GM21390 (cell line): Measurements from ENCODE around the gene VPS41.

Experiments
- ATAC-seq: cut with Tn5 transposase; IDR thresholded peaks from one replicate; pipeline ENCODE4 v1.9.1; 2021; ENCODE audit not compliant: unreplicated experiment

VPS41 gene

DNA sequence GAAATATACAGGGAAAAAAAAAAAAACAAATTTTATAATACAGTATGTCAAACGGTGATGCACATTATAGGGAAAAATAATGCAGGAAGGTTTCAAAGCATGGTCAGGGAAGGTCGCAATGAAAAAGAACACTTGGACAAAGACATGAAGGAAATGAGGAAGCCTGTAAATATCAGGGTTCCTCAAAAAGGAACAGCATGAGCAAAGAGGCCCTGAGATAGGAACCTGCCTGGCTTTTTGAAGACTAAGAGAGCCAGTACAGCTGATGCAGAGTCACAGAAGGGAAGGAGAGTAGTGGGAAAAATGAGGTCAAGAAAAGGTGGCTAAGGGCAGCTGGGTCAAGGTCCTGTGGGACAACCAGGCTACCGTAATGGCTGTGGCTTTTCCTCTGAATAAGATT, 1.9 kb downstream of the VPS41 start:
- ATAC-seq, result no peak

DNA sequence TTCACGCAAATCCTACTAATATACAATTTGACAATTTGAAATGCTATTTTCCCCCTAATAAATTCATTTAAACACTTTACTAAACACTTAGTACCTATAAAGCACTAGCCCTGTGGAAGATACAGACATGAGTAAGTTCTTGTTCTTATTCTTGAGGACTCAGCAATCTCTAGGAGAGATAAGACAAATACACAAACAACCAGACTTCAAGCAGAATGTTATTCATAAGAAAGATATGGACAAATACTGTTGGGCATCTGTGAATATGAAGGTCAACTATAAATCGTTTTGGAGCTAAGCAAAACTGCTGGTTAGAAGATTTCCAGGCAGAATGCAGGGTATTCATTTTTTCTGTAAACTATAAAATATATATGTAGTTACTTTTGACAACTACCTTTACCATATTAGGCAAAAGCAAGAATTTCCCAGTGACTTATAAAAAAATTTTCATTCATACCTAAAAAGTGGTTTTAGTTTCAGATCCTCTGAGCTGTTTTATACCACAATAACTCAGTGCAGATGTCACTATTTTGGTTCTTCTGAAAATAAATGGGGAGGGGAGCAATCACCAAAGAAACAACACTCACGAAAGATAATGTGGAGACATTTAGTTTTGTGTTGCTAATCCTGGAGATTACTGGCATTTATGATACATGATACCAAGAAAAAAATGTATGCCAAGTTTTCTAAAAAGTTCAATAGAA, 3.8 kb downstream of the VPS41 start:
- peak; percentile 44 for ATAC-seq

DNA sequence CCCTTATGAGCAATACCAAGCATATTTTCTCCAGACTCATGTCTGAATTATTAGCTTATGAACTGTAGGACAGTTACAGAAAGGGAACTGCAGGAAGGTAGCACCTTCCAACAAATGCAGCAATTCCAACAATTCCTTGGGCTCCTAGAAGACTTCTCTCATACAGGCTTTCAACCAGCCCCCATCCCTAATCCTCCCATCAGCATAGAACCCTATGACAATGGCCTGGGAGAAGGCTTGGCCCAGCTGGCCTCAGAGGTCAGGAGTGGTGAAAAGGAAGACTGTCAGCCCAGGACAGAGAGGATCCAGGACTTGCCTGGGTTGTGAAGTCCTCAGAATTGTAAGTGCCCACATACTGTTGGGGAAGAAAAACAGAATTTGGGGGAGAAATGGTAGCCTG, 5.9 kb downstream of the VPS41 start:
- ATAC-seq, result no peak

DNA sequence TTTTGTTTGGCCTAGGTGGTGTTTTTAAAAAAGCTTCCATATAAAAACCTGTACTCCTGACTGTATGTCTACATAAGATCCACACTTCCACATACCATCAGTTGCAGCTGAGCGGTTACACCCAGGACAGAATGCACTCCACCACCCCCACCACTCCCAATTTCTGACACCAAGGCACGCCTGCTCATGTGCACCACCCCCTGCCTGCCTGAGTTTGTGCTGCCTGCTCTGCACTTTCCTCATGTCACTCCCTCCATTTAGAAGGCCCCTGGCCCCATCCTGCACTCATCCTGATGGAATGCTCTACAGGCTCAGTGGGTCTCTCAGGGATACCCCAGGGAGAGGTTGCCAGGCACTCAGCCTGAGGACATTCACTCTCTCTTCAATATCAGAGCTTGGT, 6.5 kb downstream of the VPS41 start:
- no peak for ATAC-seq

DNA sequence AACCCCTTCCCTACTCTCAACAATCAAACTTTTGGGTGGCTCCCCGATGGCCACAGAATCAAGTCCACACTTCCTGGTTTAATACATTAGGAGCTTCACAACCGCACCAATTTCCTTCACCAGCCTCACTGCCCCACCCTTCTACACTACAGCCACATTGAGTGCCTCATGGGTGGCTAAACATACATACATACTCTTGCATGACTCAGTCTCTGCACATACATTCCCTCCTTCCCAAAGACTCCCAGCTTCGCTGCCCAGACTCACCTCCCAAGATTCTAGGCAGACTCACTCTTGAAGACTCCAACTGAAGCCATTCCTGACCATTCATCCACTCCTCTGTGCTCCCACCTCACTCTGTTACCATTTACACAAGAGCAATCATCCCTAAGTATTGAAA, 15.9 kb downstream of the VPS41 start:
- ATAC-seq, result no peak

DNA sequence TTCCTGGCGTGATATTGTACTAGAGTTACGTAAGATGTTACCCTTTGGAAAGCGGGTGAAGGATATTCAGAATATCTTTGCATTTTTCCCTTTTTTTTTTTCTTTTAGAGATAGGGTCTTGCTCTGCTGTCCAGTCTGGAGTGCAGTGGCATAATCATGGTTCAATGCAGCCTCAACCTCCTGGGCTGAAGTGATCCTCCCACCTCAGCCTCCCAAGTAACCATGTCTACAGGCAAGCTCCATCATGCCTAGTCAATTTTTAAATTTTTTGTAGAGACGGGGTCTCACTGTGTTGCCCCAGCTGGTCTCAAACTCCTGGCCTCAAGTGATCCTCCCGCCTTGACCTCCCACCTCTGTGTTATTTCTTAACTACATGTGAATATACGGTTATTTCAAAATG, 18.4 kb downstream of the VPS41 start:
- no peak for ATAC-seq

DNA sequence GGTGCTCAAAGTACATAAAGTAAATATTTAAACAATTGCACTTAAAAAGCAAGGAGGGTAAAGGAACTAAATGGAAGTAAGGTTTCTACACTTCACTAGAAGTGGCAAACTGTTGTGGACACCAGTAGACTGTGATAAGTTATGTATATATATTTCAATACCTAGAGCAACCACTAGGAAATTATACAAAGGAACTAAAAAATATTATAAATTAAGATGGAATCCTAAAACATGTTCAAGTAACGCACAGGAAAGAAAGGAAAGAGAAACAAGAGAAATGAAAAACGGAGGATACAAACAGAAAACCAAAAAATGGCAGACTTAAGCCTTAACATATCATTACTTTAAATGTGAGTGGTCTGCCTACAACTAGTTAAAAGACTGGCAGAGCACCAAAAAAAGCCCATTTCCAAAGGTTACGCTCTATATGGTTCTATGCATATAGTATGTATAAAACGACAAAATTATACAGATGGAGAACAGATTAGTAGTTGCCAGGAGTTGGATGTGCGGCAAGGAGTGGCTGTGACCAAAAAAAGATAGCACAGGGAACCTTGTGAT, 19.0 kb downstream of the VPS41 start:
- no peak for ATAC-seq

DNA sequence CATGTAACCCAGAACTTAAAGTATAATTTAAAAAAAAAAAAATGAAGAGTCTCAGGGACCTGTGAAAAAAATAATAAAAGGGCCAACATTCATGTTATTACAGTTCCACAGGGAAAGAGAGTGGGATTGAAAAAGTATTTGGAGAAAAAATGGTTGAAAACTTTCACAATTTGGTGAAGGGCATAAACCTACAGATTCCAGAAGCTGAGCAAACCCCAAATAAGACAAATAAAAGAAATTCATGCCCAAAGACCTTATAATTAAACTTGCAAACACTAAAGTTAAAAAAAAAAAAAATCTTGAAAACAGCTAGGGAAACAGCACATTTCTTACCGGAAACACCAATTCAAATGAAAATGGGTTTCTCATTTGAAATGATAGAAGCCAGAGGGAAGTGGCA, 19.9 kb downstream of the VPS41 start:
- ATAC-seq, result no peak

DNA sequence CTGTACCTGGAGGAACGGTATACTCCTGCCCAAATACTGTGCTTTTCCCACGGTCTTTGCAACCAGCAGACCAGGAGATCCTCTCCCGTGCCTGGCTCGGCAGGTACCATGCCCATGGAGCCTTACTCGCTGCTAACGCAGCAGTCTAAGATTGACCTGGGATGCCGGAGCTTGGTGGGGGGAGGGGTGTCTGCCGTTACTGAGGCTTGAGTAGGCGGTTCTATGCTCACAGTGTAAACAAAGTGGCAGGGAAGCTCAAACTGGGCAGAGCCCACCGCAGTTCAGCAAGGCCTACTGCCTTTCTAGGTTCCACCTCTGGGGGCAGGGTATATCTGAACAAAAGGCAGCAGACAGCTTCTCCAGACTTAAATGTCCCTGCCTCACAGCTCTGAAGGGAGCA, 22.7 kb downstream of the VPS41 start:
- no peak for ATAC-seq

DNA sequence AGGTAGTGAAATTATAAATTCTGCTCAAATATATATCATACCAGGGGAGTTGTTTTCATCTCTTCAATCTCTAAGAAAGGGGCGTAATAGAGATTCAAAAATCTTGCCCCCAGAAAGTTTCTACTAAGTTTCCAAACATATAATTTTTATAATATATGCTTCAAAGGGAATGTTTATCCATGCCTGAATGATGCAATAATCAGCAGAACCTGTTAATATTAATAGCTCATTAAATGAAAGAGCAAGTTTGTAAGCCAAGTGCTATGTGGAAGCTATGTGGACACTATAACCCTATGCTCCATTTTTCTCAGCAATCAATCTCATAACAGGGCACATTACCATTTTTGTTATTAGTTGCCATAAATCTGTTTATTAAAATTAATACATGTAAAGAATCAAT, 25.3 kb downstream of the VPS41 start:
- ATAC-seq, result no peak

DNA sequence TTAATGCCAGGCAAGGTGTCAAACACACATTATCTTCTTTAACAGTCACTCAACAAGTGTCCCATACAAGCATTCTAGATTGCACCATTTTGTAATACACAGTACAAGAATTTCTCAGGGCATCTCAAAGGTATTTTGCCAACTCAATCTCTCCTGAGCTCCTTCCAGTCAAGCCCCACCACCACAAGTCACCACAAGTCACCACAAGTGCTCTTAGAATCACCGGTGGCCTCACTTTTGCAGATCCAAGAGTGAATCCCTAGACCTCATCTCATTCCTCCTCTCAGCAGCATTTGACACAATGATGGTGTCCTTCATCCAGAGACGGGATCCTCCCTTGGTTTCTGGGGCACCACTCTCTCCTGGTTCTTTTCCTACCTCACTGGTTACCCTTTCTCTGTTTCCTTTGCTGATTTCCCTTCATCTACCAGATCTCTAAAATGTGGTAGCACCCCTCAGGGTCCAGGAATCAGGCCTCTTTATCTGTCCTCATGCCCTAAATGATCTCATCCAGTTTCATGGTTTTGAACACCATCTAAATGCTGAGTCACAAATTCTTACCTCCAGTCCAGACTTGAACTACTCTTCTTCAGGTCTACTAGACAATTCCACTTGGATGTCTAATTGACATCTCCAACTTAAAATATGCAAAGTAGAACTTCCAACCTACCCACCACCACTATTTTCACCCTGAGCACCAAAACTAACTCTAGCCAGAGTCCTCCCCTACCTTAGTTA, 26.9 kb downstream of the VPS41 start:
- no peak for ATAC-seq

DNA sequence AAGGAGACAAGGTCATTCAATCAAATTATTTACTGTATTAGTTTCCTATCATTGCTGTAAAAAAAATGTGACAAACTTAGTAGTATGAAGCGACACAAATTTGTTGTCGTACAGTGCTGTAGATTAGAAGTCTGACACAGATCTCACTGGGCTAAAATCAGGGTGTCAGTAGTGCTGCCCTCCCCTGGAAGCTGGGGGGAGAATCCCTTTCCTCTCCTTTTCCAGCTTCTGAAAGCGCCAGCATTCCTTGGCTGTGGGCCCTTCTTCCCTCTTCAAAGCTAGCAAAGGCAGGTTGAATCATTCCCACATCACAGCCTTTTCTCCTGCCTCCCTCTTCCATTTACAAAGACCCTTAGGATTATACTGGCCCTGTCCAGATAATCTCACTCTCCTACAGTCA, 28.0 kb downstream of the VPS41 start:
- ATAC-seq, result no peak

DNA sequence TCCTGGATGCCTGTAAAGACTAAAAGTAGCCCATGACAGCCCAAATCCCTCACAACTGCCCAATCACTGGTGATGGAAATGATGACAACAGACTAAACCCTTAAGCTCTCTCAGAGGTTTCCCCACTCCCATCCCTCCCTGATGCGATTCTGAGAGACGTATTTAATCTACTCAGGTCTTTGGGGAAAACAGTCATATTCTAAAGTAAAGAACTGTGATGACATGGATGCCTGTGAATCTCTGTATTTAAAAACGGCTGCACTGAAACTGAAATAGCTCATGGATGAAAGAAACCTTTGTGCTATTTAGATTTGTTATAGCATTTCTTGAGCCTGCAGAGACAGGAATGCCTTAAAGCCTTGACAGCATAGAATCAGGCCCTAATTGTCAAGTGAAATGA, 28.5 kb downstream of the VPS41 start:
- no peak for ATAC-seq

DNA sequence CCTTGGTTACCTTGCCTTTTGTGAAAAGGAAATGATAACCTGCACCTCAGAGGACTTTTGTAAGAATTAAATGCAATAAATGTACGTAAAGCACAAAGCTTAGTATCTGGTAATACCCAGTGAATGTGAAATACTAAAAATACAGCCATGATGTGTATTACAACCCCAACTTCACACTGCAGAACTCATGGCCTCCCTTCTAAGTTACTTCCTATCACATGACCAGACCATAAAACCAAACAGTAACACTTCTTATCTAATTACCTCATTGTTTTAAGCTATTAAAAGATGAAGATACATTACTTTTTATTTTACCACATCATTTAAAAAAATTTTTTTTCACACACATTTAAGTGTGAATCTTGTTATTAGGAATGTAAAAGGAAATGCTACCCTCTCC, 29.0 kb downstream of the VPS41 start:
- ATAC-seq, result no peak

DNA sequence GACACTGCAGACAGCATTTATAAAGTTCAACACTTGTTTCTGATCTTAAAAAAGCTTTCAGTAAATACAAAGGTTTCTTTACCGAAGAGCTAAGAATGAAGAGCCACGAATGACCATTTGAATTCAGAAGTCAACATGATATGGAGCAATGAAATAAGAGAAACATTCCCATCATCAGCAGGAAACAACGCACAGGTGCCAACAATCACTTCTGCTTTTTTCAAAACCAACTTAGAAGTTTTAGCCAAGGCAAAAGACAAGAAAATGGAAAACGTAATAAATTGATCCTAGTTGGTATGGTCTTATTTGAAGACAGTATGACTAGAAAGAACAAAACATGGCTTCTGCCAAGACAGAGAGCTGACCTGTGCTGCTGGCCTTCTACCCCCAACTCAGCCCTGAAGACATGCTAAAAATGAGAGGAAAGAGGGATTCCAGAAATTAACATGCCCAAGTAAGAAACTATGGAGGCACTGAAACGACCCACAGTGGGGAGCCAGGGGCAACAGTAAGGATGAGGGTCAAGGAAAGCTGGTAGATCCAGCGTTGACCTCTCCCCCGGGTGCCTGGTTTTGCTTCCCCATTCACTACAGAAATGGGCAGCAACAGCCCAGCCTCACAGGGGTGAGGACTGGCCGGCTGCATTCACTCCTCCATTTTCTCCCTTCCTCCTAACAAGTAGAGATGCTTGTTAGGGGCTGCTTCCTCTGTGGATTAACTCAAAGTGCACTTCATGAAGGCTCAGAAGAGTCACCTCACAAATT, 30.1 kb downstream of the VPS41 start:
- no peak for ATAC-seq

DNA sequence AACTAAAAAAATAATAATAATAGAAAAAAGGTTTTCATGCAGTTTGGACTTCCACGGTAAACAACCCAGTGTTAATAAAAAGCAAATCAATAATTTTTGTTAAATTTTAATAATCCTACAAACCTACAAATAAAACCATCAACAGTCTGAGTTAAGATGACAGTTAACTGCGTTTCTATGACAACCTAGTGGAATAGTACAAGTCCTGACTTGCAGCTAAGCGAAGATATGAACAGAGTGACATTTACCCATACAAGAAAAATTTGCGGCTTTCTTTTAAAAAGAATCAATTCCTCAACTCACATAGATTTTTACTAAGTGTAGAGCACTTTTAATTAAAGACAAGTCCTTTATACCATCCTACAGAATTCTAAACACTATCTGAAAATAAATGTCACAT, 35.6 kb downstream of the VPS41 start:
- no peak for ATAC-seq

DNA sequence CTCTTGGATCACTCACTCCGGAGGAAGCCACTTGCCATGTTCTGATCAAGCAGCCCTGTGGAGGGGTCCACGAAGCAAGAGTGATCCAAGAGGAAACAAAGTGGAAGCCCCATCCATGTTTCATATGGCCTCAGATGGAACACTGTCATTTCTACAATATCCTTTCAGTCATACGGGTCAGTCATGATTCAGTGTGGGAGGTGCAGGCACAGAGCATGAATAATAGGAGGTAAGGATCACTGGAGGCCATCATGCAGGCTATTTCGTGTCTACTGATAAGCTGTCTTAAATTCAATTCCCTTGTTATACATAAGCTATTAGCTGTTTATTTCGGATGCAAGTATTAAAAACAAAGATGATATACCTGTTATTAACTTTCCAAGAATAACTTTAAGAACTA, 36.8 kb downstream of the VPS41 start:
- no peak for ATAC-seq

DNA sequence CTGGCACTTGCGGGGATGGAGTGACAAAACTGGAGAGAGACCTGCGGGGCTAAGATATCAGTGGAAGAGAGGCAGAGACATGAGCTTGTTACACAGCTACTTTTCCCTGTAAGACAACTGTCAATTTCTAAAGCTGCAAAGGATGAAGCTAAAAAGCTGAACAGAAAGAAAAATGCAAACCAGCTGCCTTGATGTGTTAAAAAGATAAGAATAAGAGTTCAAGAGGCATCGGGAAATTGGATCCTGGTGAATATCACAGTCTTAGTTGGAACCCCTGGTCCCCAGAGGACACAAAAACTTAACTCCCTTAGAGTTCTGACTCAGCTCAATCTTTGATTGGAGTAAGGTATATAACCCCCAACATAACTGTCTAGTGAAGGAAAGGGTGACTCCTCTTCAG, 38.8 kb downstream of the VPS41 start:
- no peak for ATAC-seq

DNA sequence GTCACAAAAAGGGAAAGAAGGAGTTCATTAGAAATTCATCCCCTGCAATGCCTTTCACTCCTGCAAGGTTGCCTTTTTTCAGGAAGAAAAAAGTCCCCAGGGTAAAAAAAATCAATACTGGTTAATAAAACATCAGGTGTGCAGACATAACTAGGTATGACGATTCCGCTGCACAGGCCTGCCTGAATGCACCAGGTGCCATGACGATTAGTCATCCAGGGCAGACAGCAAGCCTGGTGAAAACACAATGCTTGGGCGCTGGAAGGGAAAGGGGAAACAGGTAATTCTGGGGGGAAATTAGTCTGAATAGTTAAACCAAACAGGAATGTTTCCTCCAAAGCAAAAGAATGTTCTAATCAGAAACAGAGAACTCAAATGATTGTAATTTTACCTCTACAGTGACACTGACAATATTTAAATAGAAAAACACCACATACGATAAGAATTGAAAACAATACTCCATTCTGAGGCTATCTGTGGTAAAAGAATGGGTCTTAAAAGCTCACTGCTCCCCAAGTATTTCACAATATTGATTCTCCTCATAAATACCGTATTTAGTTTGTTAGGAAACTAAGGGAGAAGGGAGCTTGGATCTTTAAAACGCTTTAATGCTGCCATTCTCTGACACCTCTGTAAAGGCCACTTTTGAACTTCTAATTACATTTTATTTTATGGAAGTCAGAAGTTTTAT, 45.2 kb downstream of the VPS41 start:
- ATAC-seq, result no peak

DNA sequence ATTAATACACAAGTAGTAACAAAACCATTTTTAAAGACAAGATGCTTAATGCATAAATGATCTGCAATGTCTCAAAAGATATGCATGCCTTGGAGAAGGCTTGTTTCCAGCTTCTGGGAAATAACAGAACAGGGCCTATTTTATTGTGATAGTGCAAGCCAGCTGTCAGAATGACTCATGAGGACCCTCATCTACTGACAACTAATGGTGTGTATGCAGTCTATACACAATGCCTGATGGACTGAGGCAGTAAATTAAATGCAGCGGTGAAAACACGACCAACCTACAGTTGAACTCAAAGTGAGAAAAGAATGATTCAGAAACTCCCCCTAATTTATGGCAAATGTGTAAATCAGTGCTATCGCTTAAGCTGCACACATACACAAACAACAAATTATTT, 46.3 kb downstream of the VPS41 start:
- no peak for ATAC-seq

DNA sequence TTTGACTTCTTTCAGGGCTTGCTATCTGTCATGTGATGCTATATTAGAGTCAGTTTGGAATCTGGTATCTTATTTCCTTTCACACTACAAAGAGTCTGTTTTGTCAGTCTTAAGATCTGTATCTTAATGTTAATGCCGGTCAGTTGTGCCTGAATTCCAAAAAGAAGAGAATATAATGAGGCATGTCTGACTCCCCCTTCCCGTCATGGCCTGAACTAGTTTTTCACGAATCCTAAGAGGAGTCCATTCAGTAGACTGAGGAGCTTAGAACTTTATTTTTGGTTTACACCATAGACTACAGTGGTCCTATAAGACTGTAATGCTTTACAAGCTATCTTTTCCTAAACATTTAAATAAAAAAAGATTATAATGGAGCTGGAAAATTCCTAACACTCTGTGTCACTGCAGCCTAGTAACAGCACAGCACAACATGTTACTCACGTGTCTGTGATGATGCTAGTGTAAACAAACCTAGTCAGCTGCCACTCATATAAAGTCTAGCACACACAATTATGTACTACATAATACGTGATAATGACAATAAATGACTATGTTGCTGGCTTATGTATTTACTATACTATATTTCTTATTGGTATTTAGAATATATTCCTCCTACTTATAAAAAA, 50.6 kb downstream of the VPS41 start:
- ATAC-seq, result no peak
